GM18511 (cell line): Measurements from ENCODE around the gene SMPD3.
A peak's percentile ranks its signal among the peaks of the same experiment; 100 is the strongest.

ENCODE experiments used
- ATAC-seq: cut with Tn5 transposase; IDR thresholded peaks from one replicate; pipeline ENCODE4 v1.9.1; 2021; ENCODE audit warnings: mild to moderate bottlenecking, moderate library complexity; ENCODE audit not compliant: unreplicated experiment

SMPD3 gene

DNA sequence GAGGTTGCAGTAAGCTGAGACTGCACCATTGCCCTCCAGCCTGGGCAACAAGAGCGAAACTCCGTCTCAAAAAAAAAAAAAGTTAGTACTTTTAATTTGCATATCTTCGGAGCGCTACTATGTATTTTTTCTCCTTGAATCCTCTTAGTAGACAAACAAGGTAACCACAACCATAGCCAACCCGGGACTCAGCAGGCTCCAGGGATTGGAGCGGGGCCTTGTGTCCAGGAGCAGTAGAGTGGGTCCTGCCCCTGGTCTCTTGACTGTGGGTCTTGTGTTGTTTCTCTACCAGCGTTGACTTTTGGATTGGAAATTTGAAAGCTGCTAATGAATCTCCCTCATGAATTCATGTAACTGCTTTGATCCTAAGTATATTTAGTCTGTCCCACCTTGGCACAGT, 105.2 kb downstream of the SMPD3 start:
- no peak for ATAC-seq

DNA sequence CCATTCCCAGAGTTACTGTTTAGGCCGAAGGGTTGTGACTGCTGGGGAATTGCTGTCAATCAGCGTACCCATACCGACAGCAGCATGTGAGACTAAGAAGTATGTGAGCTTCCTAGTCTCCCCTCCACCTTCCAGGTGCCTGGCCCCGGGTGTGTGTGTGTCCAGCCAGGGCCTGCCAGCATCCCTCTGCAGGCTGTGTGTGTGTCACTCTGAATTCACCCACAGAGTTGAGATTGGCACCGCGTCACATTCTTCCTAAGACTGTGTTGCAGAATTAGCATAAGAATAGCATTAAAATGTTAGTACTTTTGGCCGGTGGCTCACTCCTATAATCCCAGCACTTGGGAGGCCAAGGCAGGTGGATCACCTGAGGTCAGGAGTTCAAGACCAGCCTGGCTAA, 105.7 kb downstream of the SMPD3 start:
- no peak for ATAC-seq

DNA sequence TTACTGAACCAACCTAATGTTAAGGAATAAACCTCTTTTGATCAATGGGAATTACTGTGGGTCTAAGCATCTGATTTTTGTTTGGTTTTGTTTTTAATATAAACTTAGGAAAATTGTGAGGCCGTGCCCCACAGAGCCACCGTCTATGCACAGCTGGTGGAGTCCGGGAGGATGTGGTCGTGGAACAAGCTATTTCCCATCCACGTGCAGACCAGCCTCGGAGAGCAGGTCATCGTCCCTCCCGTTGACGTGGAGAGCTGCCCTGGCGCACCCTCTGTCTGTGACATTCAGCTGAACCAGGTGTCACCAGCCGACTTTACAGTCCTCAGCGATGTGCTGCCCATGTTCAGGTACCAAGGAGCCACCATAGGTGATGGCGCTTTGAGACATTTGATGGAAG, 109.1 kb downstream of the SMPD3 start:
- ATAC-seq, result no peak

DNA sequence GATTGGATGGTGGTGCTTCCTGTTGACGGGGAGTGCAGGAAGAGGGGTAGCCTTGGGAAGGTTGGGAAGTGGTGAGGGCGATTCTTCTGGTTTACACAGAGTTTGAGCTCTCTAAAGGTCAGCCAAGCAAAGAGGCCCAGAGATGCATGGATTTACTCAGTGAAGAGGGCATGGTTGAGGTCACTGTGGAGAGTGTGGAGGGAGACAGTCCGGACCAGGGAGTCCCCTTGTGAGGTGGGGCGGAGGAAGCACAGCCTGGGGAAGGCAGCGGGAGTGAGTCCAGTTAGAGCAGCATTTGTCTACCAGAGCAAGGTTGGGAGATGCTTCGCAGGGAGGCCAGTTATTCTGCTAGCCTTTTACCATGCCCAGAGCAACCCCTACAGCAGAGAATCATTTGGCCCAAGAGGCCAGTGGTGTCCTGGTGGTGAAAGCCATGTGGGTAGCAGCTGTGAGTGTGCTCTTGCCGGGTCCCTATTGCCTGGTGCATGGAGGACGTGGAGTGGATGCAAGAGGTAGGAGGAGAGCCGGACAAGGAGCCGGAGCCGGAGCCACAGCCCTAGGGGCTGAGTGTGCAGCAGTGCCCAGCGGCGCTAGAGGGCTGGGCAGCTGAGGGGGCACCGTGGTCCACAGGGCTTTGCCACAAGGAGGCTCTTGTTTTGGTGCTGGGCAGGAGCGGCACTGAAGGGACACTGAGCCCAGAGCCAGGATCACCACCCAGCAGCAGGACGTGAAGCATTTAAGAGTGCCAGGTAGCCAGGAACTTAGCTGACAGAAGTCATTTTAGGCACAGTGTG, 109.8 kb downstream of the SMPD3 start:
- no peak for ATAC-seq

DNA sequence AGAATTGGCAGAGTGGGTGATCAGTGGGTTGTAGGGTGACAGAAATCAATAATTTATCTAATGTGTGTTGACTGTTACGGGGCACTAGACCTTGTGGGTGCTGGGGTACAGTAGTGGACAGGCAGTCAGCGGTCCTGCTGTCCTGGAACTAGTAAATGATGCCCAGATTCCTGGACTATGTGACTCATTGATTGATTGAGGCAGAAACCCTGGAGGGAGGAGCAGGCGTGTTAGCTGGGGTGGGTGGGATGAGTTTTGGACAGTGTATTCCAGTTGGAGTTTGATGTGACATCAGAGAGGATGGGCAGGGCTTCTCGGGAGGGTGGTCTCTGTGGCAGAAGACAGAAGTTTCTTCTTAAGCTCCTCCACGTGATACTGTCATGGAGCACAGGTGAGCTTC, 113.1 kb downstream of the SMPD3 start:
- no peak for ATAC-seq

DNA sequence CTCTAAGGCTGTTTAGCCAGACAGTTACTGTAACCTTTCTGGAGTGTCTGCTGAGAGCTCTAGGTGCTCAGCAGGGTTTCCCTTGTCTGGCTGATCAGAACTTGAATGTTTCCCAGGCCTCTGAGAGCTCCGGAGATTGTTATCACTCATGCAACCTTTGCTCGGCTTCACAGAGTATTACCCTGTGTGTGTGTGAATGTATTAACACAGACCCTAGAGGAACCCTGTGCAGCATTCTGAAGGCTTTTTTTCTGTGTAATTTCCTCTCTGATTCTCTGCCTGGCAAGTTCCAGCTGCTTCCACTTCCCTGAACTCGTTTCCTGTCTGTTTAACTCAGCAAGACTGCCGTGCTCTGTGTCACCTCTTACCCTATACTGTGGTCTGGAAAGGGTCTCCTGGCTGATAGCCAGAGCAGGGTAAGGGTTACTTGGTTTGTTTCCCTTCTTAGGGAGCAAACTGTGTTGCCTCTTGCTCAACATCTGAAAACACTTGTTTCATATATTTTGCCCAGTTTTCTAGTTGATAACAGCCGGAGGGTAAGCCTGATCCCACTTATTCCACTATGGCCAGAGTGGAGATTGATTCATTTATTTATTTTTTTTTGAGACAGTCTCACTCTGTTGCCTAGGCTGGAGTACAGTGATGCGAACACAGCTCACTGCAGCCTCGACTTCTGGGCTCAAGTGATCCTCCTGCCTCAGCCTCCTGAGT, 115.7 kb downstream of the SMPD3 start:
- no peak for ATAC-seq

DNA sequence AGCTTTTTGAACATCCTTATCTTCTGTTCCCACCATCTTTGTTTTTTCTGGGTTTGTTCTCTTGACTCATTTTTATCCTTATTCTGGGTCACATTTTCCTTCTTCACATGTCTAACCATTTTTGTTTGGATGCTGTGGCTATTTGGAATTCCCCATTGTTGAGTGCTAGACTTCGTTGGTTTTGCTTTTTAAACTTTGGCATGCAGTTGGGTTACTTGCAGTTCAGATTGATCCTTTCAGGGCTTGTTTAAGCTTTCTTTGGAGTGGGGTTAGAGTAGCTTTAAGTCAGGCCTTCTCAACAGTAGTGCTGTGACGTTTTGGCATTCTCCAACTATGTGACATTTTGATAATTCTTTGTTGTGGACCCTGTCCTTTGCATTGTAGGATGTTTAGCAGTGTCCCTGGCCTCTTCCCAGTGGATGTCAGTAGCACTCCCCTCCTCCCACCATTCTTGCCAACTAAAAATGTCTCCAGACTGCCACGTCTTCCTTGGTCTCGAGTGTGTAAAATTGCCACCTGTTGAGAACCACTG, 116.4 kb downstream of the SMPD3 start:
- no peak for ATAC-seq

DNA sequence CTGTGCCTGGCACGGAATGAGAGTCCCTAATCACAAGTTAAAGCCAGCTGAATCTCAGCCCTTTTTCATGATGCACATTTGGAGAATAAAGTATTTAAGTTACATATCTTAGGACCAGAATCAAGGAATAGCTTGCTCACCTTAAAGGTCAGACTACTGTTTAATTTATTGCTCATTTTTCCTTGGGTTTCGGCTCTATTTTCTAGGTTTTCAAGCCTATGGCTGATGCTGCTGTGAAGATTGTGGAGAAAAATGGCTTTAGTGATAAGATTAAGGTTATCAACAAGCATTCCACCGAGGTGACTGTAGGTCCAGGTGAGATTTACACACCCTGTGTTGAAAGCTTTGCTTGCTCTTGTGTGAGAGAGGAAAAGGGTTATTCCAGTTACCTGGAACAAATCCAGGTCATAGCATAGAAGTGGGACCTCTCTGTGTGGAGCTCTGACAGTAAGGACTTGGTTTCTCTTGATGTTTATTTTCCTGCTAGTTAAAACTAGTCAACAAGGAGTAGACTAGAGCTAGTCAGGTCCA, 119.4 kb downstream of the SMPD3 start:
- ATAC-seq, result no peak

DNA sequence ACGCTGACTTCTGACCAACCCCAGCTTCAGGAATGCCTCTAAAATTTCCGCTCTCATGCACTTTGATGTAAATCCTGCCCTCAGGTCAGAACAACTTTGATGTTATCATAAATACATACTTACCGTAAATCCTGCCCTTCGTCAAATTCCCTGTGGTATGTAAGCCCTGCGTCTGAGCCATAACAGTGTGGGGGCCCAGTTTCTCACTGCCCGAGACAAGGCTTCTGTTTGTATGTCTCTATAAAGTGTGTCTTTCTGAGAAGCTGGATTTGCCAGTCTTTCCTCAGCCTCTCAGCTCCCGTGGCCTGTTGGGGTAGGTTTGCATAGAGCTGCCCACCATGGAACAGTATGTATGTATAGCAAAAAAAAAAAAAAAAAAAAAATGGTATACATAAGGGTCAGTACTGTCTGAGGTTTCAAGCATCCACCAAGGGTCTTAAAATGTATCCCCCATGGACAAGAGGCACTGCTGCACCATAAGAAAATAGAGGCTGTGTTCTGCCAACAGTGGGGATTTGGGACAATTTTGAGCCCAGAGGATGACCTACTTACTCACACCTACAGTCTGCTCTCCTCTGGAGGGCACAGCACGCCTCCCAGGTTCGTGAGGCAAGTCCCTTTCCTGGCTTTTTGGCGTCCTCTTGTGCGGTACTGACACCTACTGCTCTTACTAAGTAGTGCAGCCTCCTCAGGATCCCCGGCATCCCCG, 120.0 kb downstream of the SMPD3 start:
- peak; percentile 77 for ATAC-seq

DNA sequence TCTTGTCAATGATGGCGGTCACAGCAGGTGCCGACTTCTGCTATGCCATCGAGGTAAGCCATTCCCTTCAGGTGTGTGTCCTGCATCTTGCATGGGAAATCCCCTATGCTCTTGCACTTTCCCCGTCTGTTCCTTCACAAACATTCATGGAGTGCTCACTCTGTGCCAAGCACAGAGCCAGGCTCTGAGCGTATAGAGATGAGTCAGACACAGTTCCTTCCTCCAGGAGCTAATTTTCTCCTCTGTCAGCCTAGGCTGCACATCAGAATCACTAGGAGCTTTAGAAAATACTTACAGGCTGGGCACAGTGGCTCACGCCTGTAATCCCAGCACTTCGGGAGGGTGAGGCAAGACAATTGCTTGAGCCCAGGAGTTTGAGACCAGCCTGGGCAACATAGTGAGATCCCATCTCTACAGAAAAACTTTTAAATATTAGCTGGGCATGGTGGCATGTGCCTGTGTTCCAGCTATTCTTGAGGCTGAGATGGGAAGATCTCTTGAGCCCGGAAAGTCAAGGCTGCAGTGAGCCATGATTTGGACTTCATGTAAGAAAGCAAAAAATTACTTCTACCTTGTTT, 123.4 kb downstream of the SMPD3 start:
- ATAC-seq, result no peak

DNA sequence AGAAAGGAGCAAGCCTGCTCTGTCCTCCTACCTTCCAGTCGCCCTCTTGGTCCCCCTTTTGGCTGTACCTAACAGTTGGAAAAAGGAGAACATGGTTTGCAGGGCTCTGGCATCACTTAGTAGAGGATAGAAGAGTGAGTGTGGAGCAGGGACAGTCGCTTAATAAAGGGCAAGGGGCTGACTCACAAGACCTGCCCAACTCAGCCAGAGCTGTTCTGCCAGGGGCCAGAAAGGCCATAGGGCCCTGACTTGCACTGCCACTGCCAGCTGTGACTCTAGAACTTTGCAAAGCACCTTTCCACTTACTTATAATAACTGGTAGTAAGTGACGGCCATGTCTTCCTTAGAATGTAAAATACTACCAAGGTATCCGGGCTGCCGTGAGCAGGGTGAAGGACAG, 124.0 kb downstream of the SMPD3 start:
- ATAC-seq, result no peak

DNA sequence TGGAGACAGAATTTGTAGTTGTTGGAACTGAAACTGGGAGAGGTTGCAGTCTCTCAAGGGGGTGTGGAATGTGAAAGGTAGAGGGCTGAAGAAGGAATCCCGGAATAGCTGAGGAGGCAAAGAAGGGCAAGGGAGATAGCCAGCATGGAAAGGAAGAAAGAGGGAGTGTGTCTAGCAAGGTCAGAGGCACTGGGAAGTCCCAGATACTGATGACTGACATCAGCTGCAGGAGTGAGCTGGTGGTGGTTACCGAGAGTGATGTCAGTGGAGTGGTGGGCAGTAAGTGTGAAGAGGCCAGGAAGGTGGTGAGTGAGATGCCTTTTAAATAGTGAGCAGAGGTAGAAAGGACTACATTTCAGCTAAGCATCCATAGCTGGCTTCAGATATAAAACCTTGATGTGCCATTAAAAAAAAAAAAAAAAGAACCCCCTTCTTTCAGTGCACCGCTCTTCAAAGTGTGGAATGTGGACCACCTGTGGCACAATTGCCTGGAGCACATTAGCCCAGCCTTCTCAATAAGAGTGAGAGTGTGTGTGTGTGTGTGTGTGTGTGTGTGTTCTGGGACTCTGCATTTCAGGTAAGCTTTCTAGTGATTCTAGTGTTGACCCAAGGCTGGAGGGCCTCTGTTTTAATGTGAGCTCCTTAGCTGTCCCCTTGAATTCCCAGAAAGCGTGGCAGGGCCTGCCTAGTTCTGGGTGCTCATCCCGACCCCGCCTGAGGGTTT, 129.0 kb downstream of the SMPD3 start:
- ATAC-seq, result peak; percentile 55

DNA sequence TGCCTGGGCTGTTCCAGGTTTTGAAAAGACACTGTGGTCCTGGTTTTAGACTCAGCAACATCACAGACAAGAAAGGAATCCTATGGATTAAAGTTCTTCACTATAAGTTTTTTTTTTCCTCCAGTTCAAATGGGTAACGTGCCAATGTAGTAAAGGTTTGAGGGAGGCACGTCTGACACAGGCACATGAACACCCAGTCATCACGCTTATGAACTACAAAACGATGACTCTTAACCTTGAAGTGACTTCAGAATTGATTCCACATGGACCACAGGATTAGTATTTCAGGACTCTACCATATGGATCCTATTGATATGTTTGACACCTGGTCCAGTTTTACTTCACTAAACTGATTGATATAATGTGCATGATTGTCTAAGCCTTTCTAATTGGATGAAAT, 135.2 kb downstream of the SMPD3 start:
- no peak for ATAC-seq

DNA sequence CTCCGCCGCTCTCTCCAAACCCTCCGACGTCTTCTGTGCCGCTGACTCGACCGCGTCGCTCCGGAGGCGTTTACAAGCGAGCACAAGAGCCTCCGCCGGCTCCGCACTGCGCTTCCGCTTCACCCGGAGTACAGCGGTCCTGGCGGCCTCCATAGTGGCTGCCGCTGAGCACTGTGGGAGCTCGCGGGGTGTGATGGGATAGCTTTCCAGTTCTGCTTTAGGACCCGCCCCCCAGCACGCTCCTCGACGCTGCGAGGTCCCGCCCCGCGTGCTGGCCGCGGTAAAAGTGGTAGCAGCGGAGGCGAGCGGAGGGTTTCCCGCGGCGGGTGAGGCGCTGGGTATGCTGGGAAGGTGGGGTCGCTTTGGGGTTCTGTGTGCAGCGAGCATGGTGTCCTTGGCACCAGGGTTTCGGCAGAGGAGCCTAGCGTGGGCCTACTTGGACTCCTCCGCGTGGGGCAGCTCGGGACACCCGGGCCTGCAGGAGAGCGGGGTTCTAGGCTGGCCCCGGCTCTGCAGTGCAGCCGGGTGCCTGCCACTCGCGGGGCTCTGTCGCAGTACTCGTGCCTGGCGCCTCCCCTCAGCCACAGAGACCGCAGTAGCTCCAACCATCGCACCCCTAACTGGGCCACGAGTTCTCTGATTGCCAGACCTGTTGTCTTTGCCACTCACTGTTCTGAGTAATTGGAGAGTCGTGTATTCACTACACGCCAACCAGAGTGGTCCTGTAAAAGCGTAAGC, 137.4 kb downstream of the SMPD3 start, which contains the start of the genes PRMT7 and SLC7A6OS:
Gene PRMT7 (plus strand): TSS at position 246 of the 738 bp plus-strand sequence. CDS start 4,961 bp downstream, outside the sequence.
Gene SLC7A6OS (minus strand): TSS at position 173 of the 738 bp plus-strand sequence. CDS start 20 bp downstream, at position 153.
- ATAC-seq, result peak; percentile 99

DNA sequence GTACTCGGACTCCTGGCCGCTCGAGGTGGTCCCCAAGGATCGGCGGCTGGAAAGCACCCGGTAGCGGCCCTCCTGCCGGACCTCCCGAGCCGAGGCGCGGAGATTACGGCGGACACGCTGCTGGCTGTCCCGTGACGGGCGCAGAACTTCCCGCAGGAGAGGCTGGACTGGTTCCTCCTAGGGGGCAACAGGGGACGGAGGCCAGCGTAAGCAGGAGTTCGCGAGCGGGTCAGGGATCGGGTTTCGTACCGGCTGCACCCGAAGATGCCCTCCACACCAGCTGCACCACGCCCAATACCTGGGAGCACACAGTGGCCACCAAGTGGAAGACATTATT, 137.9 kb downstream of the SMPD3 start:
- ATAC-seq, result peak; percentile 3

DNA sequence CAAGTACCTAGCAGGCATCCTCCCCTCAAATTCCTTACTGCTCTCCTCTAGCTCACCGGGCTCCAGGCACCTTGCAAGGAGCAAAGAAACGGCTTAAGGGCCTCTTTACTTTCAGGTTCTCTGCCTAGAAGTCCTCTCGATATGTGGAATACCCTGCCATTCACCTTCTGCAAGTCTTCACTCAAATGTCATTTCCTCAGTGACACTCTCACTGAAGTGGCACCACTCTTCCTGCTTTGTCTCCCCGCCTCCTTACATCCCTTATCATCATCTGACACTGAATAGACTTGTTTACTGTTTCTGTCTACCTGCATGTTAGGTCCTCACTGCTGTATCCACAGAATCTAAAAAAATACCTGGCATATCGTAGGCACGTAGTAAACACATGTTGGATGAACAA, 138.5 kb downstream of the SMPD3 start:
- ATAC-seq, result no peak
